Thyroid gland (tissue), 4 donors: Measurements from ENCODE around the gene FAM156A.

Experiments used
- CTCF ChIP-seq, 6 experiments: fragments of 200-600 bp in 3 of 6; fragments of 450-650 bp in 3 of 6; sonication (generic) in 3 of 6; IDR thresholded peaks; one replicate each; pipeline ENCODE4 v1.5.1; 2016 to 2019; ENCODE audit warnings: antibody characterized with exemption in 6 of 6, mild to moderate bottlenecking in 2 of 6, inconsistent platforms in 1 of 6, moderate library complexity in 1 of 6
- POLR2A ChIP-seq, 2 donors: fragments of 450-650 bp; IDR thresholded peaks; one replicate each; pipeline ENCODE4 v1.6.1; 2017; ENCODE audit warnings: antibody characterized with exemption in 2 of 2, mild to moderate bottlenecking in 2 of 2, moderate library complexity in 1 of 2

- TF ChIP-seq CTCF (IDR thresholded peaks at IDR 0.05) (no peak), POLR2A (IDR thresholded peaks at IDR 0.05) (no peak)
Observed at GRCh38 chrX:53003111-53003510, 44.8 kb upstream of the FAM156A start.
